Activated naive CD8-positive, alpha-beta T cell (primary cell): ENCODE data around the gene PSMB7.

Experiments used
- H3K27ac Mint-ChIP-seq: one replicate; pipeline ENCODE4 v1.8.0; 2021; ENCODE audit warnings: mixed read lengths
- H3K27me3 Mint-ChIP-seq: one replicate; pipeline ENCODE4 v1.8.0; 2021; ENCODE audit warnings: mixed read lengths
- H3K36me3 Mint-ChIP-seq: one replicate; pipeline ENCODE4 v1.8.0; 2021; ENCODE audit warnings: mixed read lengths
- H3K4me1 Mint-ChIP-seq: one replicate; pipeline ENCODE4 v1.8.0; 2021; ENCODE audit warnings: low read depth, mixed read lengths
- H3K4me3 Mint-ChIP-seq: one replicate; pipeline ENCODE4 v1.8.0; 2021; ENCODE audit warnings: mild to moderate bottlenecking, mixed read lengths
- H3K9me3 Mint-ChIP-seq: one replicate; pipeline ENCODE4 v1.8.0; 2021; ENCODE audit warnings: low read depth, mixed read lengths

The PSMB7 gene

GRCh38 chr9:124450241-124450924 is 35.1 kb upstream of the PSMB7 start, which contains the start of gene ADGRD2:
Gene ADGRD2, plus strand, starts transcription at chr9:124450451. Its CDS starts 1,216 bp downstream, at chr9:124451667.
- H3K4me3 Mint-ChIP-seq, result peak within 1 kb of the TSS; percentile 30
- no peaks in the 10 kb centered on the region for H3K36me3 Mint-ChIP-seq
- H3K27me3 Mint-ChIP-seq, result peaks cover 14% of the 10 kb centered on the region
- peaks cover 1% of the 10 kb centered on the region for H3K4me1 Mint-ChIP-seq
- no peak within 1 kb of the TSS for H3K27ac Mint-ChIP-seq
- no peaks in the 10 kb centered on the region for H3K9me3 Mint-ChIP-seq

- Mint-ChIP-seq H3K36me3 (no peaks in the 10 kb centered on the region), H3K9me3 (no peaks in the 10 kb centered on the region), H3K27ac (no peak overlapping the region), H3K27me3 (peaks cover 14% of the 10 kb centered on the region), H3K4me1 (peaks cover 1% of the 10 kb centered on the region), H3K4me3 (no peak overlapping the region)
These were observed 34.3 kb upstream of the PSMB7 start for GRCh38 chr9:124449381-124450151.

- Mint-ChIP-seq H3K27me3 (peaks cover 19% of the 10 kb centered on the region), H3K27ac (no peak overlapping the region), H3K36me3 (no peaks in the 10 kb centered on the region), H3K4me1 (no peaks in the 10 kb centered on the region), H3K9me3 (no peaks in the 10 kb centered on the region), H3K4me3 (no peak overlapping the region)
These were observed 32.8 kb upstream of the PSMB7 start for GRCh38 chr9:124448019-124448418.

- H3K4me1 Mint-ChIP-seq, result no peaks in the 10 kb centered on the region
- H3K4me3 Mint-ChIP-seq, result no peak overlapping the region
- H3K27ac Mint-ChIP-seq, result no peak overlapping the region
- peaks cover 20% of the 10 kb centered on the region for H3K27me3 Mint-ChIP-seq
- no peaks in the 10 kb centered on the region for H3K36me3 Mint-ChIP-seq
- no peaks in the 10 kb centered on the region for H3K9me3 Mint-ChIP-seq
These were observed 32.0 kb upstream of the PSMB7 start for GRCh38 chr9:124447297-124447661.

- H3K4me1 Mint-ChIP-seq, result no peaks in the 10 kb centered on the region
- peaks cover 16% of the 10 kb centered on the region for H3K27me3 Mint-ChIP-seq
- no peaks in the 10 kb centered on the region for H3K9me3 Mint-ChIP-seq
- no peaks in the 10 kb centered on the region for H3K36me3 Mint-ChIP-seq
- no peak overlapping the region for H3K4me3 Mint-ChIP-seq
- H3K27ac Mint-ChIP-seq, result no peak overlapping the region
These were observed 28.9 kb upstream of the PSMB7 start for GRCh38 chr9:124444166-124444565.

- Mint-ChIP-seq H3K27ac (no peak overlapping the region), H3K9me3 (no peaks in the 10 kb centered on the region), H3K4me3 (no peak overlapping the region), H3K4me1 (no peaks in the 10 kb centered on the region), H3K36me3 (no peaks in the 10 kb centered on the region), H3K27me3 (peaks cover 16% of the 10 kb centered on the region)
These were observed 28.4 kb upstream of the PSMB7 start for GRCh38 chr9:124443625-124444024.

- Mint-ChIP-seq H3K27me3 (peaks cover 16% of the 10 kb centered on the region), H3K4me1 (no peaks in the 10 kb centered on the region), H3K27ac (no peak overlapping the region), H3K36me3 (no peaks in the 10 kb centered on the region), H3K9me3 (no peaks in the 10 kb centered on the region), H3K4me3 (no peak overlapping the region)
These were observed 27.6 kb upstream of the PSMB7 start for GRCh38 chr9:124442826-124443225.

- Mint-ChIP-seq H3K27me3 (peaks cover 16% of the 10 kb centered on the region), H3K9me3 (no peaks in the 10 kb centered on the region), H3K4me1 (no peaks in the 10 kb centered on the region), H3K27ac (no peak overlapping the region), H3K36me3 (no peaks in the 10 kb centered on the region), H3K4me3 (no peak overlapping the region)
These were observed 27.1 kb upstream of the PSMB7 start for GRCh38 chr9:124442379-124442778.

- Mint-ChIP-seq H3K9me3 (no peaks in the 10 kb centered on the region), H3K27me3 (peaks cover 16% of the 10 kb centered on the region), H3K27ac (no peak overlapping the region), H3K4me3 (no peak overlapping the region), H3K36me3 (no peaks in the 10 kb centered on the region), H3K4me1 (no peaks in the 10 kb centered on the region)
These were observed 26.0 kb upstream of the PSMB7 start for GRCh38 chr9:124441291-124441690.

- Mint-ChIP-seq H3K9me3 (no peaks in the 10 kb centered on the region), H3K36me3 (no peaks in the 10 kb centered on the region), H3K27ac (no peak overlapping the region), H3K4me1 (no peaks in the 10 kb centered on the region), H3K27me3 (peaks cover 15% of the 10 kb centered on the region), H3K4me3 (no peak overlapping the region)
These were observed 25.5 kb upstream of the PSMB7 start for GRCh38 chr9:124440786-124441185.

- Mint-ChIP-seq H3K4me1 (no peaks in the 10 kb centered on the region), H3K27me3 (peaks cover 14% of the 10 kb centered on the region), H3K4me3 (no peak overlapping the region), H3K36me3 (no peaks in the 10 kb centered on the region), H3K9me3 (no peaks in the 10 kb centered on the region), H3K27ac (no peak overlapping the region)
These were observed 24.5 kb upstream of the PSMB7 start for GRCh38 chr9:124439686-124440243.

- Mint-ChIP-seq H3K4me3 (no peak overlapping the region), H3K27ac (no peak overlapping the region), H3K4me1 (no peaks in the 10 kb centered on the region)
These were observed 23.8 kb upstream of the PSMB7 start for GRCh38 chr9:124439086-124439485.

GRCh38 chr9:124438091-124438490 is 22.8 kb upstream of the PSMB7 start:
- no peaks in the 10 kb centered on the region for H3K9me3 Mint-ChIP-seq
- H3K36me3 Mint-ChIP-seq, result no peaks in the 10 kb centered on the region

More at GRCh38 chr9:124439086-124439485, 23.8 kb upstream of the PSMB7 start:
- Mint-ChIP-seq H3K27me3 (peaks cover 13% of the 10 kb centered on the region), H3K9me3 (no peaks in the 10 kb centered on the region), H3K36me3 (no peaks in the 10 kb centered on the region)

GRCh38 chr9:124437086-124437485 is 21.8 kb upstream of the PSMB7 start:
- no peaks in the 10 kb centered on the region for H3K4me1 Mint-ChIP-seq
- peaks cover 13% of the 10 kb centered on the region for H3K27me3 Mint-ChIP-seq
- H3K36me3 Mint-ChIP-seq, result no peaks in the 10 kb centered on the region
- H3K27ac Mint-ChIP-seq, result no peak overlapping the region
- no peaks in the 10 kb centered on the region for H3K9me3 Mint-ChIP-seq
- no peak overlapping the region for H3K4me3 Mint-ChIP-seq

More at GRCh38 chr9:124438091-124438490, 22.8 kb upstream of the PSMB7 start:
- H3K27me3 Mint-ChIP-seq, result peaks cover 9% of the 10 kb centered on the region
- H3K27ac Mint-ChIP-seq, result no peak overlapping the region
- H3K4me1 Mint-ChIP-seq, result no peaks in the 10 kb centered on the region
- H3K4me3 Mint-ChIP-seq, result no peak overlapping the region

GRCh38 chr9:124436320-124436719 is 21.1 kb upstream of the PSMB7 start:
- Mint-ChIP-seq H3K4me3 (no peak overlapping the region), H3K27me3 (peaks cover 13% of the 10 kb centered on the region), H3K9me3 (no peaks in the 10 kb centered on the region), H3K36me3 (no peaks in the 10 kb centered on the region), H3K4me1 (no peaks in the 10 kb centered on the region), H3K27ac (no peak overlapping the region)
